Measurements from ENCODE around the gene B4GALT5. TPM values are rescaled to one million over a fixed set of nuclear protein-coding genes. Genes with fewer than 3 reads are reported as not detected.
"Not testable (repeated sequence)": the region's sequence is repeated elsewhere in the genome, so short reads cannot be mapped to it uniquely, and the experiment has no call there.

Gene B4GALT5
- total and polyA plus RNA-seq, 2 donors (not counting 1 experiment from before 2014, with no cell fraction given) = 21.0 to 28.0 TPM

GRCh38 chr20:49671433-49671832 is 42.2 kb downstream of the B4GALT5 start:
- Histone ChIP-seq H3K9ac (ENCODE audit: insufficient read depth, low read length) (no peak overlapping the region), H3K4me1 (ENCODE audit: control insufficient read depth, extremely low read depth, insufficient read depth, low read length) (peaks cover 7% of the 10 kb centered on the region), H3K27me3 (ENCODE audit: control insufficient read depth, insufficient read depth, low read length) (no peaks in the 10 kb centered on the region), H3K79me2 (ENCODE audit: control insufficient read depth, insufficient read depth, low read length) (peaks cover 22% of the 10 kb centered on the region), H3K4me2 (ENCODE audit: extremely low read depth, insufficient read depth, low read length) (no peak overlapping the region), H3K36me3 (ENCODE audit: control insufficient read depth, insufficient read depth, low read length) (no peaks in the 10 kb centered on the region), H2AFZ (ENCODE audit: low read length) (no peak overlapping the region), H3K27ac (ENCODE audit: insufficient read depth, low read length) (no peak overlapping the region), H3K4me3 (replicated peaks in 1 of 4; ENCODE audit: control extremely low read depth in 1 of 4, insufficient read depth in 1 of 4, low read depth in 3 of 4, low read length in 4 of 4) (no peak overlapping the region), H3K9me3 (ENCODE audit: control insufficient read depth, insufficient read depth, low read depth, low read length) (no peaks in the 10 kb centered on the region), H4K20me1 (ENCODE audit: control insufficient read depth, extremely low read depth, insufficient read depth, low read length) (no peaks in the 10 kb centered on the region)
- no peak for TF ChIP-seq EZH2 (IDR thresholded peaks at IDR 0.05; ENCODE audit: low read length, missing control alignments)
- TF ChIP-seq, protein P1, sequence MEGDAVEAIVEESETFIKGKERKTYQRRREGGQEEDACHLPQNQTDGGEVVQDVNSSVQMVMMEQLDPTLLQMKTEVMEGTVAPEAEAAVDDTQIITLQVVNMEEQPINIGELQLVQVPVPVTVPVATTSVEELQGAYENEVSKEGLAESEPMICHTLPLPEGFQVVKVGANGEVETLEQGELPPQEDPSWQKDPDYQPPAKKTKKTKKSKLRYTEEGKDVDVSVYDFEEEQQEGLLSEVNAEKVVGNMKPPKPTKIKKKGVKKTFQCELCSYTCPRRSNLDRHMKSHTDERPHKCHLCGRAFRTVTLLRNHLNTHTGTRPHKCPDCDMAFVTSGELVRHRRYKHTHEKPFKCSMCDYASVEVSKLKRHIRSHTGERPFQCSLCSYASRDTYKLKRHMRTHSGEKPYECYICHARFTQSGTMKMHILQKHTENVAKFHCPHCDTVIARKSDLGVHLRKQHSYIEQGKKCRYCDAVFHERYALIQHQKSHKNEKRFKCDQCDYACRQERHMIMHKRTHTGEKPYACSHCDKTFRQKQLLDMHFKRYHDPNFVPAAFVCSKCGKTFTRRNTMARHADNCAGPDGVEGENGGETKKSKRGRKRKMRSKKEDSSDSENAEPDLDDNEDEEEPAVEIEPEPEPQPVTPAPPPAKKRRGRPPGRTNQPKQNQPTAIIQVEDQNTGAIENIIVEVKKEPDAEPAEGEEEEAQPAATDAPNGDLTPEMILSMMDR (conservative IDR thresholded peaks at IDR 0.05 in 1 of 2, IDR thresholded peaks at IDR 0.05 in 1 of 2; ENCODE audit: low read depth in 1 of 2, low read length in 2 of 2) = no peak
- no peak for DNase-seq (ENCODE audit: low read depth in 2 of 2)

DNA sequence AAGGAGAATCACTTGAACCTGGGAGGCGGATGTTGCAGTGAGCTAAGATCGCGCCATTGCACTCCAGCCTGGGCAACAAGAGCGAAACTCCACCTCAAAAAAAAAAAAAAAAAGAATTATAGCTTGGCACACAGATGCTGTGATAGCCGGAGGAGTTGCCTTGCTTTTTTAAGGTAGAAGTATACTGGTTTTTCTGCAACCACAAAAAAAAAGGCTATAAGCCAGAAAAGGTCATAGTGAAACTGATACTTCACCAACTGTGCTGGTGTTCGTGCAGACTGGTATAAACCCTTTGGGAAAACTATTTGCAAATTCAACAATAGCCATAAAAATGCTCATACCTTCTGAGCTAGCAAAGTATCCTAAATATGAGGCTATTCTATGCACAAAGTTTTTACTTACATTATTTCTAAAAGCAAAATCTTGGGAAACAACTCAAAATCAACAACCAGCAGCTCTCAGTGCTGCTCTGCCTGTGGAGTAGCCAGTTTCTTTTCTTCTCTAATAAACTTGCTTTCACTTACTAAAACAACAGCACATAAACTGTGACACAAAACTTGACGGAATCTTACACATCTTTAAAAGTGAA is 44.0 kb downstream of the B4GALT5 start:
- Histone ChIP-seq H3K79me2 (ENCODE audit: control insufficient read depth, insufficient read depth, low read length) (peaks cover 16% of the 10 kb centered on the region), H3K27me3 (ENCODE audit: control insufficient read depth, insufficient read depth, low read length) (no peaks in the 10 kb centered on the region), H2AFZ (ENCODE audit: low read length) (no peak overlapping the region), H3K9ac (ENCODE audit: insufficient read depth, low read length) (no peak overlapping the region), H3K4me3 (replicated peaks in 1 of 4; ENCODE audit: control extremely low read depth in 1 of 4, insufficient read depth in 1 of 4, low read depth in 3 of 4, low read length in 4 of 4) (no peak overlapping the region), H4K20me1 (ENCODE audit: control insufficient read depth, extremely low read depth, insufficient read depth, low read length) (no peaks in the 10 kb centered on the region), H3K9me3 (ENCODE audit: control insufficient read depth, insufficient read depth, low read depth, low read length) (no peaks in the 10 kb centered on the region), H3K27ac (ENCODE audit: insufficient read depth, low read length) (no peak overlapping the region), H3K4me2 (ENCODE audit: extremely low read depth, insufficient read depth, low read length) (no peak overlapping the region), H3K36me3 (ENCODE audit: control insufficient read depth, insufficient read depth, low read length) (no peaks in the 10 kb centered on the region), H3K4me1 (ENCODE audit: control insufficient read depth, extremely low read depth, insufficient read depth, low read length) (peaks cover under 1% of the 10 kb centered on the region)
- TF ChIP-seq, protein P1 (conservative IDR thresholded peaks at IDR 0.05 in 1 of 2, IDR thresholded peaks at IDR 0.05 in 1 of 2; ENCODE audit: low read depth in 1 of 2, low read length in 2 of 2) = no peak
- TF ChIP-seq EZH2 (IDR thresholded peaks at IDR 0.05; ENCODE audit: low read length, missing control alignments) = no peak
- DNase-seq (ENCODE audit: low read depth in 2 of 2) = no peak

DNA sequence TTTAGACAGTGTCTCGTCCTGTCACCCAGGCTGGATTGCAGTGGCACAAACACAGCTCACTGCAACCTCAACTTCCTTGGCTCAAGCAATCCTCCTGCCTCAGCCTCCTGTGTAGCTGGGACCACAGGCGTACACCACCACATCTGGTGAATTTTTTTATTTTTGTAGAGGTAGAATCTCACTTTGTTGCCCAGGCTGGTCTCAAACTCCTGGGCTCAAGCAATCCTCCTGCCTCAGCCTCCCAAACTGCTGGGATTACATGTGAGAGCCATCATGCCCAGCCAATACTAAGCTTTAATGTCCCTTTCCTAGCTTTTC is 44.8 kb downstream of the B4GALT5 start:
- H3K27ac ChIP-seq (ENCODE audit: insufficient read depth, low read length); H3K36me3 ChIP-seq (ENCODE audit: control insufficient read depth, insufficient read depth, low read length); H2AFZ ChIP-seq (ENCODE audit: low read length); H3K9me3 ChIP-seq (ENCODE audit: control insufficient read depth, insufficient read depth, low read depth, low read length); H3K4me3 ChIP-seq (replicated peaks in 1 of 4; ENCODE audit: control extremely low read depth in 1 of 4, insufficient read depth in 1 of 4, low read depth in 3 of 4, low read length in 4 of 4); H3K4me1 ChIP-seq (ENCODE audit: control insufficient read depth, extremely low read depth, insufficient read depth, low read length); DNase-seq (ENCODE audit: low read depth in 2 of 2); H4K20me1 ChIP-seq (ENCODE audit: control insufficient read depth, extremely low read depth, insufficient read depth, low read length); H3K9ac ChIP-seq (ENCODE audit: insufficient read depth, low read length); H3K27me3 ChIP-seq (ENCODE audit: control insufficient read depth, insufficient read depth, low read length); H3K4me2 ChIP-seq (ENCODE audit: extremely low read depth, insufficient read depth, low read length): not testable (repeated sequence)
- H3K79me2 ChIP-seq (ENCODE audit: control insufficient read depth, insufficient read depth, low read length) = peaks cover 13% of the 10 kb centered on the region

Data from fibroblast of lung (primary cell).